Glomerular visceral epithelial cell (primary cell): ENCODE results near the gene FBXL7.

Experiments used
- DNase-seq: peaks from one replicate; pipeline ENCODE4 v3.0.0-alpha.2; 2016; ENCODE audit errors: extremely low spot score

The FBXL7 gene

DNA sequence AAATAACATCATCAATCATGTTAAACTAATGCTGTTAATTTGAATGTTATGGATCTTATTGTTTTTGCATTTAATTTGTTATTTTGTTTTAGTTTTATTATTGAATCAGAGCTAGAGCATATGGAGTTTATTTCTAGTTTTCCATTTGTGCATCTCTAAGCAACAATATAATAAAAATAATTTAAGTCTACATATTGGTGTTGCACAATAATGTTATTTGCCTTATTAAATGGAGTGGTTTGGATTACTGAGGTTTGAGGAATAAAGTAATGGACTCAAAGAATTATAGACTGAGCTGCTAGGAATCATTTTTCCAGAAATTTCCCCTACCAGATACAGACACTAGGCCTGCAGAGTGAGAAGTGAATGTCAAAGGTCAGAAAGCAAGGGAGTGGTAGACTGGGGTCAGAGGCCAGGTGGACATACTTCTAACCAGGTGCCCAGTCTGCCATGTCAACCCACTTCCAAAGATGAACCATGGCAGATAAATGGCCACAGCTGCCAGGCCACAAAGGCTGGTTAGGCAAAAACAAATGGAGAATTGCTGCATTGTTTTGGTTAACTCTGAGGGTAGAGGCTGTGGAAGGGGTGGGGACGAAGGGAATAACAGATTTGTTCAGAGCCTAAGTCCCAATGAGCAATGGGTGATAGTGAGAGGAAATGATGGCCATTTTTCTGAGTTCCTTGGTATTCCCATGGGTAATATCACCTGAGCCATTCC is 113.1 kb downstream of the FBXL7 start:
- DNase-seq = no peak

DNA sequence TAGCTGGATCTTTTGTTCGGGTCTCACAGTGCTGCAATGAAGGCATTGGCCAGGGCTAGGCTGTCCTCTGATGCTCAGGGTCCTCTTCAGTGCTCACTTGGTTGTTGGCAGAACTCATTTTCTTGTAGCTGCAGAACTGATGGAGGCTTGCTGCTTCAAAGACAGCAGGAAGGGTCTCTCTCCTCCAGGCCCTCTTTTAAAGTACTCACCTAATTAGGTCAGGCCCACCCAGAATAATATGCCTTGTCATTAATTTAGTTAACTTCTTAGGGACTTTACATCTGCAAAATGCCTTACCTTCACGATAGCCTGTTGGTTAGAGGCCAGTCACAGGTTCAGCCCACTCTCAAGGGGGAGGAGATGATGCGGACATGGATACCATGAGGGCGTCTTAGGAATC is 114.7 kb downstream of the FBXL7 start:
- no peak for DNase-seq

DNA sequence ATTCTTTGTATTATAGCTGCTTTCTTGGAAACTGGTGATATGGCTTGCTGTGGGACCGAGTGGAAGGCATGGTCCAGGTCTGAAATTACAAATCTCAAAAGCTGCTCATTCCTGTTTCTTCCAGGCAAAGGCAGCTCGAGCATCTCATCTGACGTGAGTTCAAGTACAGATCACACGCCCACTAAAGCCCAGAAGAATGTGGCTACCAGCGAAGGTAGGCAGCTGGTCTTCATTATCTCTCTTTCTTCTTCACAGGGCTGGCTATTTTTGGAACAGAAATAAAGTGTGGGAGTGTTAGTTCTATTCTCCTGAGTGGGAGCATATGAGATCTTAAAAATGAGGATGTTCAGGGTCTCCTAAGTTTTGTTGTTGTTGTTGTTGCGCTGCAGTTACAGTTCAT is 115.9 kb downstream of the FBXL7 start:
- DNase-seq = no peak

DNA sequence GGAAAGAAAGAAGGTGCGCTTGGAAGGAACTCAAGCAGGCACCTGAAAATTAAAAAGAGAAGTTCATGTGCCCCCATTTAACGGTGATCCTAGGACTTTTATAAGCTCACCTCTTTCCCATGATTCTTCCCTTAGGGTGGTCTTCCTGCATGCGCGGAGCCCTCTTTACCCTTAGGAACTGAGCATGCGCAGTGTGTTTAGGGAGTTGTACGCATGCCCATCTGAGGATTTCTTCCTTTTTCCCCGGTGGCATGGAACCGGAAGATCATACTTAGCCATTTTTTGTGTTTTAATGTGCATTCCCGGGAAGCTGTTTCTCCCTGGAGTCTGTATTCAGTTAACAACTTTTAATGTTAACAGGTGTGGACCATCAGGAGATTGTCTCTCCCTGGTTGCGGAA is 119.0 kb downstream of the FBXL7 start:
- no peak for DNase-seq

DNA sequence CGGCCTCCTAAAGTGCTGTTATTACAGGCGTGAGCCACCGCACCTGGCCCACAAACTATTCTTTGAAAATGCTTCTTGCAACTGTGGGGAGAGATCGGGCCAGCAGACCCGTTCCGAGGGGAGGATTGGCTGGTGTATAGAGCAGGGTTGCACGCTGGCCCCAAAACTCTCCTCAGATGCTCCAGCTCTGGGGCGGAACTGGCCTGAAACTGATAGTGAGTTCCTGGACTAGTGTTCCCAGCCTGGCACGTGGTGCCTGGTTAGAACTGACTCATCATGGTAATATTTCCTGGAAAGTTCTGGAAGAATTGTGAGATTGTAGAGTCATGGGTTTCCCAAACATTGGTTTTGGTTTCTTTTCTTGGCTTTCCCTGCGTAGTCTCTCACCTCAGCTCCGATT is 120.5 kb downstream of the FBXL7 start:
- DNase-seq = peak; percentile 39

DNA sequence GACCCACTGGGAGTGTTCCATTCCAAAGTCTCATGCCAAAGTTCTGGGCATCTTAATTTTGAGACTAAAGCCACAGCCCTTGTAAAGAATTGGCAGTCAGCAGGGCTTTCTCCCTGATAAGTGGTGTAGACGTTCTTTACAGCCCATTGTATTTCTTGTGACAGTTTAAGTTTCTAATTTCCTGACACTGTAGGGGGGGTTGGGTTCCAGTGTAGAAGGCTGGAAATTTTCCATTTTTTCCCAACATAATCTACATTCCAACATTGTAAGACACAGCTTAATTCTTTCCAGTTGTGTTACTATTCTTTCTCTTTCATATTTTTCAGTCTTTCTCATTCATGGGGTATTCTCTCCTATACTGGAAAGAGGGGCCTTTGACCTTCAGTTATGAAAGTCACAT is 121.1 kb downstream of the FBXL7 start:
- DNase-seq = no peak

DNA sequence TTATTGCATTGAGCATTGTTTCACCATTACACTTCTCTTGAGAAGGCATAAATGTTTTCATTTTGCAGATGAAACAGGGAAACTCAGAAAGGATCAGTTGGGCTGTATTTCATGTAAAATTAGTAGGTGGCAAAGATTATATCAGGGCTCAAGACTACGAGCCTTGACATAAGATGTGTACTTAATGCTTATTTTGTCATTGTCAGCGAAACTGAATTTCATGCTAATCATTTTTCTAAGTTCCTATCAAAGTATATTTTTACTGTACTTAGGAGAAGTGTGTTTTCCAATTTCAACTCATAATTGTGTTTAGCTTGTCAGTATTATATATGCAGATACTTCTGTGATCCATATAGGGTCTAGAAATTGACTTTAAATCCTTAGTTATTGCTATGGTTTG is 123.8 kb downstream of the FBXL7 start:
- DNase-seq = no peak

DNA sequence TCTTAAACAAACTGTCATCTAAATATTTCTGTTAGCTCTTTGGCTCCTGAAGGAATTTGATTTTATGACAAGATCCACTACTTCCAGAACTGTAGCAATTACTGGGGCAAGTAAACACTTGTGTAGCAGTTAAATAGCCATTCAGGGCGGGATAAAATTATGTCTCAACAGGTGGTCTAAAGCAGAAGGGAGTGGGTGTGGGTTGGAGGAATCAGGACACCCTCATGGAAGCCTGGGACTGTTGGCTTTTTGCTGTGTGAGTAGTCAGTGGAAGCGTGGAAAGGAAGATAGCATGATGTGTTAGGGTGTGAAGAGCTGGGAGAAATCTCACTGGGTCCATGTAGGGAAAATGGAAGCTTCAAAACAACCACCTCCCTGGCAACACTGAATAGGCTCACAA is 127.1 kb downstream of the FBXL7 start:
- no peak for DNase-seq

DNA sequence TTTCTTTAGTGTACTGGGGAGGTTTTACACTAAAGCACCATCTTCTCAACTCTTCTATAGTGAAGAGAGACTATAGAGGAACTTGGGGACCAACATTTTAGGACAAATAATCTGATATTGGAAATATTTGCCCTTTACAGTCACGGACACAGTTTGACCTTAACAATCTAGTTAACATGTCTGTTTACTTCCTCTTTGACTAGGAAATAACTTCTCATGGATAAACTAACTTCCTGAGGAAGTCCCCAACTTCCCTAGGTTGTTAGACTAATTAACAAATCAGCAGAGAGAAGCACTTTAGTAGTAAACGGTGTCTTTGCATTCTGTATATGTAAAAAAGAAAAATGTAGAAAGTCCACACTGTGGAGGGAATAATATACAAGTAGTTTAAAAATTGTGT is 127.7 kb downstream of the FBXL7 start:
- DNase-seq = no peak

DNA sequence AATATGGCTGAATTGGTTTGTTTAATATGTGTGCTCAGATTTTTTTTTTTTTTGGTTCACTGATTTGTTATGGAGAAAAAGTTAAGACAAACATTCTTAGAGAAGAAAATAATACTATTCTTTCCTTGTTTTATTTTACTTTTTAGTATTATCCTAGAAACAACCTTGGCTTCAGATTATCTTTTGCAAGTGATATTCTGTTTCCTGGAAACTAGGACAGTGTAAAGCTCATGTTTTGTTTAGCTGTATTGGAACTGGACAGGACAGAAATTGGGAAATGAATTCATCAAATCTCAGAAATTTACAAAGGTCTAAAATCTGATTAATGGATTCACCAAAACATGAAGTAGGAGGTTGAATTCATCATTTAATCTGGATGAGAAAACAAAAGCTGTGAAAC is 130.5 kb downstream of the FBXL7 start:
- DNase-seq = no peak

DNA sequence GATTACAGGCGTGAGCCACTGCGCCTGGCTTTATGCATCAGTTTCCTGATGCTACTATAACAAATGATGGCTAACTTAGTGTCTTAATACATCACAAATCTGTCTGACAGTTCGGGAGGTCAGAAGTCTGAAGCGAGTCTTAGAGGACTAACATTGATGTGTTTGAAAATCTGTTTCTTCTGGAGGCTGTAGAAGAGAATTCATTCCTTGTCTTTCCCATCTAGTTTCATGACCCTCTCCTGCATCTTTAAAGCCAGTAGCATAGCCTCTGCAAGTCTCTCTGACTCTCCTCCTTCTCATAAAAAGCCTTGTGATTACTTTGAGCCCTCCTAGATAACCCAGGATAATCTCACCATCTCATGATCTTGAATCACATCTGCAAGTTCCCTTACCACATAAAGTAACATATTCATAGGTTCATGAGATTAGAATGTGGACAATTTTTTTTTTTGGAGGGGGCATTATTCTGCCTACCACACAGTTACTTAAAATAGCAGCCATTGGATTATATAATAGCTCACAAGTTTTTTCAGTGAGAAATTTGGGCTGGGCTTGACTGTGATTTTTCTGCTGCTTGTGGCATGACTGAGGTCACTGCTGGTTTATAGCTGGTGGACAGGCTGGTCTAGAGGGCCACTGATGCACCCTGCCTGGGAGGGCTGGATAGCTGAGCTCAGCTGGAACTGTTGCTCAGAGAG is 134.8 kb downstream of the FBXL7 start:
- peak; percentile 11 for DNase-seq

DNA sequence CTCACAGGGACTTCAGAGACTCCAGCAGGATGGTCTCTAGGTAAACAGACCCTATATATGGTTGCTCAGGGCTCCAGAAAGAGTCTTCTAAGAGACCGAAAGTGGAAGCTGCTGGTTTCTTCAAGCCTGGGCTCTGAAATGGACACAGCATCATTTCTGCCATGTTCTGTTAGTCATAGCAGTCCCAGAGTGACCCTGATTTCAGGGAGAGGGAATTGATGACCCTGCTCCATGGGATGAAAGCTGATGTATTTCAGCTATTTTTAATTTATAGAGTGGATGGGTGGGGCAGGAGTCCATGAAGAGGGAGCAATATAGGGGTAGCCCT is 135.3 kb downstream of the FBXL7 start:
- no peak for DNase-seq

DNA sequence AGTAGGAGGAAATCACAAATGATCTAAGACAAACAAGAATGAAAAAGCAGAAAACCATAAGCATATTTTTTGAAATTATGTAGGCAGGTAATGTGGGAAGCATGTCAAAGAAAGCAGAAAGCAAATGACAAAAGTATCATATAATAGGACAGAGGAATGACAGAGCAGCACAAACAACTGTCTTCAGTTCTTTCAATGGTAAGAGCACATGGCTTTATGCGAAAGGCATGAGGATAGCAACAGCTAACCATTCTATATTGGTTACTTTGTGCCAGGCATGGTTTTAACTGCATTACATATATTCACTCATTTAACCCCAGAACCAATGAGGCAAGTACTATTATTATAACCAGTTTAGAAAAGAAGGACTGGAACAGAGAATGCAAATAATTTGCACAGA is 137.4 kb downstream of the FBXL7 start:
- no peak for DNase-seq

DNA sequence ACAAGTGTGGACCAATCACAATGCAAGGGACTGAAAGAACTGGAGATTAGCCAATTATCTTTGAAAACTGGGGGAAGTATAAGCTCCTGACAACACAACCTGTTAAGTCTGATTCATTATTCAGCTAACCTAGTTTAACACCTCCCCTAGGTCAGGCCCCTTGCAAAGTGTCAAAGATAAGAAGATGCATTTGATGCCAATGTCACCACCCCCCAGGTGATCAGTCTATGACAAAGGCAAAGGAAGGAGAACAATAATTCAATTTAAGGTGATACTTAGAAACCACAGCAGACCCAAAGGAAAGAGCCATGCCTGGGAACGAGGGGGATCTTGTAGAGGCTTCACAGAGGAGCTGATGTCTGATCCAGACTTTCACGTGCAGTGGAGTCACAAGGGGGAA is 137.9 kb downstream of the FBXL7 start:
- no peak for DNase-seq

DNA sequence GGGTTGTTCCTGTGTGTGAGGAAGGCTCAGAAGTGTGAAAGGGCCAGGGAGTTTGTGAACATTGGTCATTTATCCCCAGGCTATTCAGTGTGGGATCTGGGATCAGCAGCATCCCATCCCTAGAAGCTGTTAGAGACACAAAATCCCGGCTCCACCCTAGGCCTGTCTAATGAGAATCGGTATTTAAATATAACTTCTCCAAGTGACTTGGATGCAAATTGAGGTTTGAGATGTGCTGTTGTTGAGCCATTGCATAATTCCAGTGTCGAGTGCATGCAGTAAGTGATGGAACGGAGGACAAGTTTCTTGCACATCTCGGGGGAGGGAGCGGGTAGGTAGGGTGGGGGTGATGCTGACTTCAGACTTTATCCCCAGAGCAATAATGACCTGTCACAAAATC is 138.3 kb downstream of the FBXL7 start:
- DNase-seq = no peak

DNA sequence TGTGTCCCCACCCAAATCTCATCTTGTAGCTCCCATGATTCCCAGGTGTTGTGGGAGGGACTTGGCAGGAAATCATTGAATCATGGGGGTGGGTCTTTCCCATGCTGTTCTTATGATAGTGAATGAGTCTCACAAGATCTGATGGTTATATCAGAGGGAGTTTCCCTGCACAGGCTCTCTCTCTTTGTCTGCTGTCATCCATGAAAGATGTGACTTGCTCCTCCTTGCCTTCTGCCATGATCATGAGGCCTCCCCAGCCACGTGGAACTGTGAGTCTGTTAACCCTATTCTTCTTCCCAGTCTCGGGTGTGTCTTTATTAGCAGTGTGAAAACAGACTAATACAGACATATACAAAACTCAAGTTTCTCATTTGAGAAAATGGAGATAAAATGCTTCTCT is 139.3 kb downstream of the FBXL7 start:
- DNase-seq = no peak

DNA sequence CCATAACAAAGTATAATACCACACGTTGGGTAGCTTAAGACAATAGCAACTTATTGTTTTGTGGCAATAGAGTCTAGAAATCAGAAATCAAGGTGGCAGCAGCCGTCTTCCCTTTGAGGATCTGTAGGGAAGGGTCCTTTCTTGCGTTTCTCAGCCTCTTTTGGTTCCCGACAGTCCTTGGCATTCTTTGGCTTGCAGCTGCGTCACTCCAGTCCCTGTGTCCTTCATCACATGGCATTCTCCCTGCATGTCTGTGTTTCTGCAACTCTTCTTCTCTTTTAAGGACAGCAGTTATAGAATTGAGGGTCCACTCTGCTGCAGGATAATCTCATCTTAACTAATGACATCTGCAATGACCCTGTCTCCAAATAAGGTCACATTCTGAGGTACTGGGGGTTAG is 140.1 kb downstream of the FBXL7 start:
- no peak for DNase-seq

DNA sequence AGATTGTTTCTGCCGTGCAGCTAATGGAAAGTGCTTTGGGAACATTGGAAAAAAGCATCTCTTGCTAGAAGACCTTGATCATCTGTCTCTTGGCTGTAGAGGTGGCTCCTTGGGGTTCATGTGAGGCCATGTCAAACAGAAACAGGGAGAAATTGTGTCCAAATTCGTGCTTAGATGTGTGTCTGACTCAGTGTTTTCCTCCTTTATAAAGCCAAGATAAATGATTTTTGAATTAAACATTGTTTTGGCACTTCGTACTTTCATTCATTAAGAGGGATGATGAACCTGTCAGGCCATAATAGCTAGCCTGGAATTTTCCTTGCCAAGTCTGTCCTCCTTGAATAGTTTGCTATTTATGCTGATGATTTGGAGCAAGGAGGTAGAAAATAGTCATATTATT is 143.8 kb downstream of the FBXL7 start:
- no peak for DNase-seq

DNA sequence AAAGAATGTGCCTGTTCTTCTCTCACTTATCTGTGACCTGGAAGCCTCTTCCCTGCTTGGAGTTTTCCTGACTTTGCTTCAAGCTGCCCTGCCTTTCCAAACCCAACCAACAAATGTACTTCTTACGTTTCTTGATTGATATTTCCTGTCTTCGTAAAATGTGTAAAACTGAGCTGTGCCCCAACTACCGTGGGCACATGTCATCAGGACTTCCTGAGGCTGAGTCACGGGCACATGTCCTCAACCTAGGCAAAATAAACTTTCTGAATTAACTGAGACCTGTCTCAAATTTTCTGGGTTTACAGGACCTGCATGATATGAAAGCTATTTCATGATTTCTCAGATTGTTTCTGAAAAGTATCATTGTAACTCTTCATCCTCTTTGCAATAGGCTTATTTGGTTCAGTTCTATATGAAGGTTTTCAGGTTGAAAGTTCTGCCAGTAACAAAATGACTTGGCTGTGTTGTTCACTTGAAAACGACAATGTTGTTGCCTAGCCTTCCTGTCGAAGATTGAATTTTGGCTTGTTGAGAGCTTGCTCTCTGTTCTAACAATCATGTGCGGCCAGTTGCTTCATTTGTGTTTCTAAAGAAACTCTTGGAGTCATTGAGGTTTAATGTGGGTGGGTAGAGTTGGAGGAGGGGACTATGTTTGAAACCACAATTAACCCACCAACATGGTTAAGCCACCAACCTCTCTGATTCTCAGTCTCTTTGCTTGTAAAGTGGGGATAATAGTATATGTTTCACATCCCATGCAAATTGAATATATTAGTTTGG is 145.6 kb downstream of the FBXL7 start:
- peak; percentile 35 for DNase-seq

DNA sequence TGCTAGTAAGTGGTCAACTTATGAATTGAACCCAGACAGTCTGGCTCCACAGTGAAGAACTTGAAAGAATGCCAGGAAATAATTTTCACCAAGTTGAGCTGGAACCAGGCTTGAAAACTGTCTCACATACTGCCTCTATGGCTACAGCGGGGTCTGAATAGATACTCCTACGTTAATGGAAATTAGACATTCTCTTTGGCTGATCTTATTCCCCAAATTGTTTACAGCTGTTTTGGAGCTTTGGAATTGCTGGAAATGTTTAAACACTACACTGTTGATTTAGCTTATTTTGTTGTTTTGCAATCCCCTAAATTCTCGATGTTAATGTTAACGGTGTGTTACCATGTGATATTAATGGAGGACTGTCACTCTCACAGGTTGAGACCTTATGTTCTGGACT is 146.4 kb downstream of the FBXL7 start:
- no peak for DNase-seq

DNA sequence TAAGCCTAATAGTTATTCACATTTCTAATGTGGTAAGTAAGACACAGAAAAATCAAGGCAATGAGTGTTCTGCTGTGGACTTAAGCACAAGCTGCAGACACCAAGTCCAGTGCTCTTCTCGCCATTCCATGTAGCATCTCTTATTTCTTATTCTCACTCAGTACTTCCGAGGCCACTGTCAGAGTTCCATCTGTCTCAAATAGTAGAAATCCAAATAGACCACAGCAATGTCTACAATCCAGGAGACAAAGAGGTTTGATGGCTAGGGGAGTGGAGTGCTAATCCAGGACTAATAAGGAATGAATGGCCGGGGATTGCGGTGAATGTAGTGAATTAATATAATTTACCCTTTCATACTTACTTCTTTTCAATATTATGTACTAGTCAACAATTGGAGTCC is 147.3 kb downstream of the FBXL7 start:
- DNase-seq = no peak

DNA sequence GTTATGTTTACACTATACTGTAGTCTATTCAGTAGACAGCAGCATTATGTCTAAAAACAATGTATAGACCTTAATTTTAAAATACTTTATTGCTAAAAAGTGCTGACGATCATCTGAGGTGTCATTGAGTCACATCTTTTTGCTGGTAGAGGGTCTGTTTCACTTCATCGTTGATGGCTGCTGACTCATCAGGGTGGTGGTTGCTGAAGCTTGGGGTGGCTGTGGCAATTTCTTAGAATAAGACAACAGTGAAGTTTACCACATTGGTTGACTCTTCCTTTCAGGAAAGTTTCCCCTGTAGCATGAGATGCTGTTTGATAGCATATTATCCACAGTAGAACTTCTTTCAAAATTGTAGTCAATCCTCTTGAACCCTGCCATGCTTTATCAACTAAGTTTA is 150.3 kb downstream of the FBXL7 start:
- DNase-seq = peak; percentile 16

DNA sequence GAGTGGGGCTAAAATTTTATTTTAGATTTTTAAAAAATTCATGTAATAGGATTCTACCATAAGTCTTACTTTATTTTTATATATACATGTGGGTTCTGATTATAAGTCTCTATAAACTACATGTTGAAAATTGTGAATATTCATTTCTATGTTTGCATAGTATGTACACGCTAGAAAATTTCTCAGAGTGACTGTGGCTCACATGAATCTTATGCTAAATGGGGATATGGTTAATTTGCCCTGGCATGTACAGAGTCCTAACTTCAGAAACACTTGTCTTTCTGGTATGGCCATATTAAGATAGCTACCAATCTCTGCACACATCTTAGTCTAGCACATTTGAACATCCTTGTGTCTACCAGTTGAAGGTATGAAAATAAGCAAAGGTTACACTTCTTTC is 154.8 kb downstream of the FBXL7 start:
- no peak for DNase-seq
